GM12878 (cell line): ENCODE results near the gene USF3. TPM values are rescaled to one million over a fixed set of nuclear protein-coding genes. Genes with fewer than 3 reads are reported as not detected.

Experiments used
- EGR1 ChIP-seq, 2 experiments: IDR thresholded peaks; 1 replicate in 1 of 2; 2 replicates in 1 of 2; pipeline ENCODE4 v1.6.1; 2011 to 2012; ENCODE audit warnings: low read depth in 2 of 2, low read length in 2 of 2, borderline replicate concordance in 1 of 2, mild to moderate bottlenecking in 1 of 2, moderate library complexity in 1 of 2
- JUND ChIP-seq: IDR thresholded peaks from 2 replicates; pipeline ENCODE4 v1.6.1; 2012; ENCODE audit warnings: low read depth, mild to moderate bottlenecking, low read length, improper control_type of control experiment, moderate library complexity
- NR2C1 ChIP-seq: fragments of 450-650 bp; IDR thresholded peaks from 2 replicates; pipeline ENCODE4 v1.6.1; 2017; ENCODE audit warnings: antibody characterized with exemption, mild to moderate bottlenecking, moderate library complexity
- RB1 ChIP-seq: fragments of 450-650 bp; formaldehyde crosslinking; IDR thresholded peaks from 2 replicates; pipeline ENCODE4 v1.6.1; 2017; ENCODE audit warnings: mild to moderate bottlenecking, borderline replicate concordance
- RELA ChIP-seq: fragments of 450-650 bp; IDR thresholded peaks from 2 replicates; pipeline ENCODE4 v1.8.0; 2014; ENCODE audit warnings: borderline replicate concordance; ENCODE audit not compliant: partially characterized antibody
- STAT1 ChIP-seq: fragments of 450-650 bp; conservative IDR thresholded peaks from 2 replicates; pipeline ENCODE4 v1.6.1; 2014; ENCODE audit warnings: antibody characterized with exemption, mild to moderate bottlenecking
- polyA plus RNA-seq, 11 experiments: library from polyadenylated mRNA; depleted of rRNA in 4 of 11; unstranded in 6 of 11; stranded (reverse) in 5 of 11; fragments of >200 nt; fragmentation: Nextera tagmentation in 4 of 11; fragmentation: Illumina TruSeq in 1 of 11; extraction: Ambion mirVana in 4 of 11; extraction: Trizol in 1 of 11; gene quantifications; 1 replicate in 1 of 11; 2 replicates in 10 of 11; pipeline versions ENCODE4 v1.2.1 to v1.2.3, GENCODE V29; 2011 to 2016; ENCODE audit warnings: inconsistent platforms in 2 of 11, missing spikeins in 2 of 11, low read depth in 1 of 11
- total RNA-seq, 4 experiments: library from RNA; depleted of rRNA in 3 of 4; stranded (reverse); fragments of >200 nt in 3 of 4; fragmentation: Illumina TruSeq in 1 of 4; extraction: Trizol in 1 of 4; gene quantifications; 2 replicates each; pipeline versions ENCODE4 v1.2.1 to v1.2.3, GENCODE V29; 2013 to 2021
- TF ChIP-seq, protein P1 (sequence below): fragments of 450-650 bp; IDR thresholded peaks from 2 replicates; pipeline ENCODE4 v1.6.1; 2018; ENCODE audit warnings: mild to moderate bottlenecking, low read depth, moderate library complexity; ENCODE audit not compliant: partially characterized antibody
- TF ChIP-seq, protein P2 (sequence below): fragments of 450-650 bp; IDR thresholded peaks from 2 replicates; pipeline ENCODE4 v1.6.1; 2017; ENCODE audit warnings: mild to moderate bottlenecking
- TF ChIP-seq, protein P3 (sequence below): fragments of 450-650 bp; IDR thresholded peaks from 2 replicates; pipeline ENCODE4 v1.6.1; 2016; ENCODE audit warnings: mild to moderate bottlenecking

USF3 gene
- total and polyA plus RNA-seq, 10 of the 15 experiments (the other 5 are each of a cell fraction or from before 2014, with no cell fraction given), result 3.1 to 15.9 (median 7.8) TPM

DNA sequence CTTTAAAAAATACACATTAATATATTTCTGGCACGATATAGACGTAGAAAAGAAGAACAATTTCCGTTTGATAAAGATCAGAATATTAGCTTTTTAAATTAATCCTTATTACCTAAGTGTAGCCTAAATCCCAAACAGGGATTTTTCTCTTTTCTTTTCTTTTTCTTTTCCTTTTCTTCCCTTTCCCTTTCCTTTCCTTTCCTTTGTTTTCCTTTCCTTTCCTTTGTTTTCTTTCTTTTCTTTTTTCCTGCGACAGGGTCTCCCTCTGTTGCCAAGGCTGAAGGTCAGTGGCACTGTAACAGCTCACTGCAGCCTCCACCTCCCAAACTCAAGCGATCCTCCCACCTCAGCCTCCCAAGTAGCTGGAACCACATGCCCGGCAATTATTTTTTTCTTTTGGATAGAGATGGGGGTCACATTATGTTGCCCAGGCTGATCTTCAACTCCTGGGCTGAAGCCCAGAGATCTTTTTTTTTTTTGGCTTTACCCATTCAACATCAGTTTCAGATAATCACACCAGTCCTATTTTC, 1.8 kb upstream of the USF3 start (continued):
- TF ChIP-seq, protein P1, sequence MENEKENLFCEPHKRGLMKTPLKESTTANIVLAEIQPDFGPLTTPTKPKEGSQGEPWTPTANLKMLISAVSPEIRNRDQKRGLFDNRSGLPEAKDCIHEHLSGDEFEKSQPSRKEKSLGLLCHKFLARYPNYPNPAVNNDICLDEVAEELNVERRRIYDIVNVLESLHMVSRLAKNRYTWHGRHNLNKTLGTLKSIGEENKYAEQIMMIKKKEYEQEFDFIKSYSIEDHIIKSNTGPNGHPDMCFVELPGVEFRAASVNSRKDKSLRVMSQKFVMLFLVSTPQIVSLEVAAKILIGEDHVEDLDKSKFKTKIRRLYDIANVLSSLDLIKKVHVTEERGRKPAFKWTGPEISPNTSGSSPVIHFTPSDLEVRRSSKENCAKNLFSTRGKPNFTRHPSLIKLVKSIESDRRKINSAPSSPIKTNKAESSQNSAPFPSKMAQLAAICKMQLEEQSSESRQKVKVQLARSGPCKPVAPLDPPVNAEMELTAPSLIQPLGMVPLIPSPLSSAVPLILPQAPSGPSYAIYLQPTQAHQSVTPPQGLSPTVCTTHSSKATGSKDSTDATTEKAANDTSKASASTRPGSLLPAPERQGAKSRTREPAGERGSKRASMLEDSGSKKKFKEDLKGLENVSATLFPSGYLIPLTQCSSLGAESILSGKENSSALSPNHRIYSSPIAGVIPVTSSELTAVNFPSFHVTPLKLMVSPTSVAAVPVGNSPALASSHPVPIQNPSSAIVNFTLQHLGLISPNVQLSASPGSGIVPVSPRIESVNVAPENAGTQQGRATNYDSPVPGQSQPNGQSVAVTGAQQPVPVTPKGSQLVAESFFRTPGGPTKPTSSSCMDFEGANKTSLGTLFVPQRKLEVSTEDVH, result no peak
- TF ChIP-seq STAT1 (no peak), JUND (no peak), RB1 (no peak), EGR1 (IDR thresholded peaks at IDR 0.05; ENCODE audit: borderline replicate concordance in 1 of 2, low read depth in 2 of 2, low read length in 2 of 2) (no peak), NR2C1 (no peak), RELA (no peak)
- TF ChIP-seq, protein P2, sequence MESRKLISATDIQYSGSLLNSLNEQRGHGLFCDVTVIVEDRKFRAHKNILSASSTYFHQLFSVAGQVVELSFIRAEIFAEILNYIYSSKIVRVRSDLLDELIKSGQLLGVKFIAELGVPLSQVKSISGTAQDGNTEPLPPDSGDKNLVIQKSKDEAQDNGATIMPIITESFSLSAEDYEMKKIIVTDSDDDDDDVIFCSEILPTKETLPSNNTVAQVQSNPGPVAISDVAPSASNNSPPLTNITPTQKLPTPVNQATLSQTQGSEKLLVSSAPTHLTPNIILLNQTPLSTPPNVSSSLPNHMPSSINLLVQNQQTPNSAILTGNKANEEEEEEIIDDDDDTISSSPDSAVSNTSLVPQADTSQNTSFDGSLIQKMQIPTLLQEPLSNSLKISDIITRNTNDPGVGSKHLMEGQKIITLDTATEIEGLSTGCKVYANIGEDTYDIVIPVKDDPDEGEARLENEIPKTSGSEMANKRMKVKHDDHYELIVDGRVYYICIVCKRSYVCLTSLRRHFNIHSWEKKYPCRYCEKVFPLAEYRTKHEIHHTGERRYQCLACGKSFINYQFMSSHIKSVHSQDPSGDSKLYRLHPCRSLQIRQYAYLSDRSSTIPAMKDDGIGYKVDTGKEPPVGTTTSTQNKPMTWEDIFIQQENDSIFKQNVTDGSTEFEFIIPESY, result no peak
- TF ChIP-seq, protein P3, sequence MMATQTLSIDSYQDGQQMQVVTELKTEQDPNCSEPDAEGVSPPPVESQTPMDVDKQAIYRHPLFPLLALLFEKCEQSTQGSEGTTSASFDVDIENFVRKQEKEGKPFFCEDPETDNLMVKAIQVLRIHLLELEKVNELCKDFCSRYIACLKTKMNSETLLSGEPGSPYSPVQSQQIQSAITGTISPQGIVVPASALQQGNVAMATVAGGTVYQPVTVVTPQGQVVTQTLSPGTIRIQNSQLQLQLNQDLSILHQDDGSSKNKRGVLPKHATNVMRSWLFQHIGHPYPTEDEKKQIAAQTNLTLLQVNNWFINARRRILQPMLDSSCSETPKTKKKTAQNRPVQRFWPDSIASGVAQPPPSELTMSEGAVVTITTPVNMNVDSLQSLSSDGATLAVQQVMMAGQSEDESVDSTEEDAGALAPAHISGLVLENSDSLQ, result no peak
